IMR-90 (cell line): ENCODE data around the gene CD84. TPM values are rescaled to one million over a fixed set of nuclear protein-coding genes. Genes with fewer than 3 reads are reported as not detected.

Experiments used
- ATAC-seq: fragments of 200-7000 bp; cut with Tn5 transposase; 2 replicates; pipeline ENCODE4 v1.9.1; 2020; ENCODE audit warnings: low read depth, mild to moderate bottlenecking, moderate library complexity
- BruUV-seq: library from RNA; stranded (reverse); fragments of 400-500 nt; replicated peaks from 2 replicates; lab custom pipeline; 2021; lab: Mats Ljungman, UMichigan
- CTCF ChIA-PET: fragments of 300-600 bp; formaldehyde crosslinking; extraction: SDS; loops from one replicate; lab custom pipeline; 2021; ENCODE audit warnings: antibody characterized with exemption; lab: Yijun Ruan, JAX
- POLR2A ChIA-PET: fragments of 300-600 bp; sonication (Branson Sonifier 250); formaldehyde crosslinking; loops from one replicate; lab custom pipeline; 2022; ENCODE audit warnings: antibody characterized with exemption; ENCODE audit not compliant: unreplicated experiment; lab: Charles Lee
- DNase-seq: peaks from one replicate; pipeline ENCODE4 v3.0.0; 2013
- H2AFZ ChIP-seq: replicated peaks from 2 replicates; pipeline ENCODE3; 2013; ENCODE audit warnings: low read length, mild to moderate bottlenecking; ENCODE audit not compliant: poor library complexity
- H2AK5ac ChIP-seq: 2 replicates; pipeline ENCODE4 v1.6.1; 2013; ENCODE audit warnings: low read depth, low read length, inconsistent platforms
- H2AK9ac ChIP-seq: replicated peaks from 2 replicates; pipeline ENCODE3; 2013; ENCODE audit warnings: mild to moderate bottlenecking, low read depth, low read length, moderate library complexity; ENCODE audit not compliant: poor library complexity
- H2BK120ac ChIP-seq: 2 replicates; pipeline ENCODE4 v1.6.1; 2013; ENCODE audit warnings: low read depth, low read length, inconsistent platforms
- H2BK15ac ChIP-seq: 3 replicates; pipeline ENCODE4 v1.6.1; 2013; ENCODE audit warnings: low read depth, low read length, inconsistent platforms
- H2BK20ac ChIP-seq: 2 replicates; pipeline ENCODE4 v1.6.1; 2013; ENCODE audit warnings: low read depth, mild to moderate bottlenecking, inconsistent platforms, low read length, moderate library complexity
- H2BK5ac ChIP-seq: 2 replicates; pipeline ENCODE4 v1.6.1; 2013; ENCODE audit warnings: mild to moderate bottlenecking, low read depth, low read length, inconsistent platforms; ENCODE audit not compliant: poor library complexity, severe bottlenecking
- H3K14ac ChIP-seq: replicated peaks from 2 replicates; pipeline ENCODE4 v1.6.1; 2013; ENCODE audit warnings: low read depth, low read length, inconsistent platforms
- H3K18ac ChIP-seq: 2 replicates; pipeline ENCODE4 v1.6.1; 2013; ENCODE audit warnings: low read depth, low read length, control low read depth
- H3K23ac ChIP-seq: 2 replicates; pipeline ENCODE4 v1.6.1; 2013; ENCODE audit warnings: low read depth, low read length, inconsistent platforms
- H3K27ac ChIP-seq: 2 replicates; pipeline ENCODE4 v1.5.1; 2013; ENCODE audit warnings: mild to moderate bottlenecking, control low read depth, low read length; ENCODE audit not compliant: insufficient read depth
- H3K27me3 ChIP-seq: 2 replicates; pipeline ENCODE4 v1.6.1; 2013; ENCODE audit warnings: low read length; ENCODE audit not compliant: control insufficient read depth, insufficient read depth
- H3K36me3 ChIP-seq: 2 replicates; pipeline ENCODE4 v1.6.1; 2013; ENCODE audit warnings: low read length, mixed read lengths; ENCODE audit not compliant: control insufficient read depth, insufficient read depth
- H3K4ac ChIP-seq: 2 replicates; pipeline ENCODE4 v1.6.1; 2013; ENCODE audit warnings: low read depth, low read length, inconsistent platforms
- H3K4me1 ChIP-seq: 2 replicates; pipeline ENCODE4 v1.6.1; 2013; ENCODE audit warnings: low read length, mixed read lengths; ENCODE audit not compliant: control insufficient read depth, insufficient read depth
- H3K4me2 ChIP-seq: 2 replicates; pipeline ENCODE4 v1.6.1; 2013; ENCODE audit warnings: low read depth, mild to moderate bottlenecking, control low read depth, low read length, moderate library complexity
- H3K4me3 ChIP-seq: 2 replicates; pipeline ENCODE4 v1.5.1; 2013; ENCODE audit warnings: low read depth, mild to moderate bottlenecking, control low read depth, low read length, moderate library complexity; ENCODE audit not compliant: insufficient read depth
- H3K56ac ChIP-seq: 2 replicates; pipeline ENCODE4 v1.6.1; 2013; ENCODE audit warnings: low read length, inconsistent platforms; ENCODE audit not compliant: insufficient read depth; ENCODE audit errors: extremely low read depth
- H3K79me1 ChIP-seq, 2 experiments: 2 replicates each; pipeline ENCODE4 v1.6.1; 2013; ENCODE audit warnings: low read length in 2 of 2, inconsistent platforms in 1 of 2, low read depth in 1 of 2
- H3K9ac ChIP-seq: 2 replicates; pipeline ENCODE4 v1.6.1; 2013; ENCODE audit warnings: low read depth, low read length, control low read depth
- H3K9me1 ChIP-seq: 2 replicates; pipeline ENCODE4 v1.6.1; 2013; ENCODE audit warnings: low read length, inconsistent platforms; ENCODE audit not compliant: insufficient read depth
- H3K9me3 ChIP-seq: 2 replicates; pipeline ENCODE4 v1.6.1; 2013; ENCODE audit warnings: low read length; ENCODE audit not compliant: control insufficient read depth, insufficient read depth
- H4K20me1 ChIP-seq: 2 replicates; pipeline ENCODE4 v1.6.1; 2013; ENCODE audit warnings: low read length, inconsistent platforms; ENCODE audit not compliant: insufficient read depth
- H4K5ac ChIP-seq: 2 replicates; pipeline ENCODE4 v1.6.1; 2013; ENCODE audit warnings: mild to moderate bottlenecking, low read depth, low read length, control low read depth
- H4K8ac ChIP-seq, 2 experiments: 2 replicates each; pipeline ENCODE4 v1.6.1; 2013; ENCODE audit warnings: low read depth in 2 of 2, low read length in 2 of 2, control low read depth in 1 of 2, inconsistent platforms in 1 of 2
- H4K91ac ChIP-seq: 2 replicates; pipeline ENCODE4 v1.6.1; 2013; ENCODE audit warnings: low read depth, low read length, inconsistent platforms; ENCODE audit not compliant: insufficient read depth
- CEBPB ChIP-seq: IDR thresholded peaks from 2 replicates; pipeline ENCODE4 v1.6.1; 2012; ENCODE audit warnings: low read depth, low read length, improper control_type of control experiment
- CHD1 ChIP-seq: IDR thresholded peaks from 2 replicates; pipeline ENCODE4 v1.6.1; 2012; ENCODE audit warnings: low read depth, low read length, improper control_type of control experiment
- FOS ChIP-seq: fragments of 150-350 bp; IDR thresholded peaks from 2 replicates; pipeline ENCODE4 v1.6.1; 2016; ENCODE audit warnings: low read depth, low read length
- MAFK ChIP-seq: IDR thresholded peaks from 2 replicates; pipeline ENCODE4 v1.6.1; 2012; ENCODE audit warnings: low read depth, low read length, improper control_type of control experiment
- SMC3 ChIP-seq: fragments of 150-350 bp; IDR thresholded peaks from 2 replicates; pipeline ENCODE4 v1.6.1; 2016; ENCODE audit warnings: low read depth, mild to moderate bottlenecking, antibody characterized with exemption, low read length, moderate library complexity
- WGBS, 2 experiments: methylation state at CpG; one replicate each; pipeline versions ENCODE4 v1.1.5 to v1.1.7; 2013; ENCODE audit warnings: missing lambda C conversion rate in 2 of 2; ENCODE audit not compliant: insufficient read length in 1 of 2; ENCODE audit errors: extremely low coverage in 2 of 2; 5-methylcytosine and 5-hydroxymethylcytosine counted together
- dilution Hi-C: fragments of 300-500 bp; cut with HindIII; formaldehyde crosslinking; loops from one replicate; pipeline ENCODE4 v1.14.3; 2018; ENCODE audit warnings: low sequenced_read_pairs; ENCODE audit not compliant: unreplicated experiment
- in situ Hi-C: fragments of 300-500 bp; cut with MboI; formaldehyde crosslinking; loops from 3 replicates; pipeline ENCODE4 v1.14.3; 2019; ENCODE audit warnings: low sequenced_read_pairs, inconsistent platforms, mixed read lengths
- intact Hi-C: fragments of 100-400 bp; cut with micrococcal nuclease; formaldehyde crosslinking; loops from 2 replicates; pipeline ENCODE4 v1.10.0; 2022
- polyA plus RNA-seq, 3 experiments: library from polyadenylated mRNA; depleted of rRNA; stranded (reverse); fragments of >200 nt; gene quantifications; 2 replicates each; pipeline ENCODE4 v1.2.3, GENCODE V29; 2012; ENCODE audit warnings: low replicate concordance in 1 of 3
- total RNA-seq: library from RNA; depleted of rRNA; stranded (reverse); fragments of >200 nt; gene quantifications from 2 replicates; pipeline ENCODE4 v1.2.3, GENCODE V29; 2012
- TF ChIP-seq, protein P1 (sequence below): fragments of 150-350 bp; IDR thresholded peaks from 2 replicates; pipeline ENCODE4 v1.6.1; 2016; ENCODE audit warnings: low read depth, mild to moderate bottlenecking, low read length, moderate library complexity, borderline replicate concordance

CD84 gene
- total and polyA plus RNA-seq, 2 of the 4 experiments (the other 2 are of a cell fraction) = not detected

DNA sequence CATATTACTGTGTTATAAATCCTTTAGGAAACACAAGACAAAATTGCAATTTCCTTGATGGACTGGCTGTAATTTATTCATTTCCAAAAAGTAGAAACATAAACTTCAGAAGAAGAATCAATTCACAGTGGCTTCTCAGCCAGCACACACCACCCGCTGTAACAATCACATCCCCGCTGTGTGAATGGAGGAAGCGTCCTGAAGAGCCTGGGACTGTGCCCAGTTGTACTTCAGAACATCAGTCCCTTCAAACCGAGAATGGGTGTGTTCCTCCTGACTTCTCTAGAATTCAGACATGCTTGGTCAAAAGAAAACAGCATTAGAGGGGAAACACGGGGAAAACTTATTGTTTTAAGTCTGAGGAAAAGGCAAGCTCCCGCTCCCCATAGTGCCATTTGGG, 28.8 kb upstream of the CD84 start:
- H2AK5ac ChIP-seq = no peak overlapping the region
- H2BK15ac ChIP-seq = no peak overlapping the region
- H3K4me1 ChIP-seq = no peaks in the 10 kb centered on the region
- H3K23ac ChIP-seq = no peak overlapping the region
- no TSS peak for BruUV-seq
- intact Hi-C loops = no loop called here
- no peak overlapping the region for H3K4me3 ChIP-seq
- no peak overlapping the region for H2BK5ac ChIP-seq
- H3K27ac ChIP-seq = no peak overlapping the region
- no peak for DNase-seq
- no peak overlapping the region for H3K56ac ChIP-seq
- no peaks in the 10 kb centered on the region for H3K36me3 ChIP-seq
- CTCF ChIA-PET = no interaction called here
- no peak for ATAC-seq
- POLR2A ChIA-PET = no interaction called here
- H2AFZ ChIP-seq = no peak overlapping the region
- H3K14ac ChIP-seq = no peak overlapping the region
- no peaks in the 10 kb centered on the region for H4K20me1 ChIP-seq
- TF ChIP-seq CEBPB (no peak), CHD1 (no peak), FOS (no peak), SMC3 (no peak), MAFK (no peak)
- TF ChIP-seq, protein P1, sequence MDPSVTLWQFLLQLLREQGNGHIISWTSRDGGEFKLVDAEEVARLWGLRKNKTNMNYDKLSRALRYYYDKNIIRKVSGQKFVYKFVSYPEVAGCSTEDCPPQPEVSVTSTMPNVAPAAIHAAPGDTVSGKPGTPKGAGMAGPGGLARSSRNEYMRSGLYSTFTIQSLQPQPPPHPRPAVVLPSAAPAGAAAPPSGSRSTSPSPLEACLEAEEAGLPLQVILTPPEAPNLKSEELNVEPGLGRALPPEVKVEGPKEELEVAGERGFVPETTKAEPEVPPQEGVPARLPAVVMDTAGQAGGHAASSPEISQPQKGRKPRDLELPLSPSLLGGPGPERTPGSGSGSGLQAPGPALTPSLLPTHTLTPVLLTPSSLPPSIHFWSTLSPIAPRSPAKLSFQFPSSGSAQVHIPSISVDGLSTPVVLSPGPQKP = no peak
- dilution Hi-C loops = no loop called here
- no peak overlapping the region for H3K4me2 ChIP-seq
- no peaks in the 10 kb centered on the region for H3K9me1 ChIP-seq
- H3K9me3 ChIP-seq = no peaks in the 10 kb centered on the region
- no peak overlapping the region for H2BK20ac ChIP-seq
- in situ Hi-C loops = loop anchor here (5.0 to 25.0 kb wide), 2 partner anchors 181 to 421 kb away; partner anchors contain the start of gene CASQ1
- no peak overlapping the region for H4K91ac ChIP-seq
- H2AK9ac ChIP-seq = no peak overlapping the region
- no peak overlapping the region for H3K18ac ChIP-seq
- H2BK120ac ChIP-seq = no peak overlapping the region
- no peak overlapping the region for H4K5ac ChIP-seq
- no peak overlapping the region for H3K9ac ChIP-seq
- no peak overlapping the region for H3K4ac ChIP-seq
- H3K79me1 ChIP-seq = no peaks in the 10 kb centered on the region
- H3K27me3 ChIP-seq = no peaks in the 10 kb centered on the region; the same call in 1 of the 2 replicates
- WGBS, 2 experiments = no CpG with 5 or more reads among the region's 6 CpGs
- H4K8ac ChIP-seq = no peak overlapping the region
